NCI-H510A (cell line): ENCODE measurements around the gene TAAR9.
A peak's percentile ranks its signal among the peaks of the same experiment; 100 is the strongest.
"Not testable (repeated sequence)": the region's sequence is repeated elsewhere in the genome, so short reads cannot be mapped to it uniquely, and the experiment has no call there.

Source experiments
- DNase-seq: peaks from one replicate; lab custom pipeline; 2025; lab: John Stamatoyannopoulos, UW

Gene TAAR9

DNA sequence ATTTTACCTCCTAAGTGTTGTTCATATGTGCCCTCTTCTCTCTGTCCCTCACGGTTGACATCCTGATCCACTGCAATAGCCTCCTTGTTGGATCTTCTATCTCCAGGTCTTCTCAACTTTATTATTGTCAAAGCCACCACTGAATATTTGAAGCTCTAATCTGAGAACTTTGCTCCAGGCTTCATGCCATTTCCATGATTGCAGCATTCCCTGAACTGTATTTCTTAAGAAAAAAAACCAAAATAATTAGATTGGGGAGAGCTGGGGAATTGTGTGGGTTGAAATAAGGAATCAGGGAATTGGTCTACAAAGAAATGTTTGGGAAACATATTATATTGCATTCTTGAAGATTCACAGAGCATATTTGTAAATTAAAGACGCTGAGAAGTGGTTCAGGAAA lies 22.7 kb upstream of the TAAR9 start:
- DNase-seq, result no peak

DNA sequence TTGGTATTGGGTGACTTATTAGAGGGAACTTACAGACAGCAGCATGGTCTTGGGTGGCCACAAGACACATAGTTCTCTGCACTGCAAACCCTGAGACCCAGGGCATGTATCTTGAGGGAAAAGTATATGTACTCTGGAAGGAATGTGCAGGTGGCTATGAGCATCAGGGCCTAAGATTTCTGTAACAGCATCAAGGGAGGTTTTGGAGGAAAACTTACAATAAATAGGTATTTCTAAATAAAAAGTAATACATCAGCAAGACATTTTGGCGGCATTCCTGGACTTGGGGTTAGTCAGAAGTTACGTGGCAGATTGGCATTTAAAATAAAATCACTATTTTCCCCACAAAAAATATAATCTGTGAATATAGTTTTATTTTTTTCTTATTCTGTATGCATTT lies 17.1 kb upstream of the TAAR9 start:
- DNase-seq, result no peak

DNA sequence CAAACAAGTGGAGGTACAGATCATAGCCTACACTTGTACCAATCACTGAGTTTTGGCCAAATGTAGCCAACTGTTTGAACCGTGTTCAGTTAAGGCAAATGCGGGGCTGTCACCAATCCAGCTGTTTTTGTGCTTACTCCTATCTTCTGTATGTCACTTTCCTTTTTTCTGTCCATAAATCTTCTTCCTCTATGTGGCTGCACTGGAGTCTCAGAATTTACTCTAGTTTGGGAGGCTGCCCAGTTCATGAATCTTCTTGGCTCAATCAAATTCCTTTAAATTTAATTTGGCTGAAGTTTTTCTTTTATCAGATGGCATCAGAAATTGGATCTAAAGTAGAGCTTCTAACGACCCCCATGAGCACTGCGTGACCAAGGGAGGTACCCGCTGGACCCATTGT lies 13.4 kb upstream of the TAAR9 start:
- no peak for DNase-seq

DNA sequence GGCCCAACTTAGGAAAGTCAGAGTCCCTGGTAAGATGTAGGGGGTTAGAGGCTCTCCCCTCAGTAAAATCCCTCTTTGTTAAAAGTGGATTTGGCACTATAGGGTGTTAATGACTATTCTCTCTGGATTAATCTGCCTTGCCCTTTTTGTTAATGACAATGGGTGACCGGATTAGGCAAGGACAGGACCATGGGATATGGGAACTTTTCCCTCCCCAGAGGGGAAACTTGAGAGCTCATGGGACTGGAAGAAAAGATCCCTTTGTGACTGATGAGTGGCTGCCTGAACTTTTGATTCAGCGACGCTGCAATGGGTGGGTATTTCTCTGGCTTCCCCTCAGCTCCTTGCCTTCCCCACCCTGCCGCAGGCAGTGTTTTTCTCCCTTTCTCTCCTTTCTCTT lies 12.2 kb upstream of the TAAR9 start:
- no peak for DNase-seq

DNA sequence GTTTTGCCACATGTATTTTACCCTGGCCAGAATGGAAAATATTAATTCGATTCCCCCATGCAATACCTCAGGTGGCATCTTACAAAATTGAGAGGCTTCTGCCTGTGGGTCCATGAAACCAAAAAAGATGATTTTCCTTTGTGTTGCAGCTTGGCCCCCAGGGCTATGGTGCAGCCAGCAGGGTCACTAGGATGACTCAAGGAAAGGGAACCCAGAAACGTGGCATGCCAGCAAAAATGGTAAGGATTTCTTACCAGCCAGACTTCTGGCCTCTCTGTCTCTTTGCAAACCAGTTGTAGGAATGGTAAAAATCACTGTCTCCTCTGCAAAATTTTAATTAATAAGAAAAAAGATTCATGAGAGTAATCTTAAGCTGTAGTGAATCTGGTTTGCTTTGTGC lies 11.6 kb upstream of the TAAR9 start:
- no peak for DNase-seq

DNA sequence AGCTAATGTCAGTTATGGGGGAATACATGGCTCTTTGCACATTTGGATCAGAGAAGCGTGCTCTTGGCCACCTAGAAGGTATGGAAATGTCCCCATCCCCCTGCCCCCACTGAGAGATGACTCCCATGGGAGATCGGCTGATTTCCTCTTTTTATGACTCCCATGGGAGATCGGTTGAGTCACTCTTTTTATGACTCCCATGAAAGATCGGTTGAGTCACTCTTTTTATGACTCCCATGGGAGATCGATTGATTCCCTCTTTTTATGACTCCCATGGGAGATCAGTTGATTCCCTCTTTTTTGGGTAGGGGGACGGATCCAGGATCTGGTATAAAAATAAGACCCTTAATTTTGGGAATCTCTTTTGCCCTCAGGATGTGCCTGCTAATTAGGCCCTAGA lies 10.3 kb upstream of the TAAR9 start:
- no peak for DNase-seq

DNA sequence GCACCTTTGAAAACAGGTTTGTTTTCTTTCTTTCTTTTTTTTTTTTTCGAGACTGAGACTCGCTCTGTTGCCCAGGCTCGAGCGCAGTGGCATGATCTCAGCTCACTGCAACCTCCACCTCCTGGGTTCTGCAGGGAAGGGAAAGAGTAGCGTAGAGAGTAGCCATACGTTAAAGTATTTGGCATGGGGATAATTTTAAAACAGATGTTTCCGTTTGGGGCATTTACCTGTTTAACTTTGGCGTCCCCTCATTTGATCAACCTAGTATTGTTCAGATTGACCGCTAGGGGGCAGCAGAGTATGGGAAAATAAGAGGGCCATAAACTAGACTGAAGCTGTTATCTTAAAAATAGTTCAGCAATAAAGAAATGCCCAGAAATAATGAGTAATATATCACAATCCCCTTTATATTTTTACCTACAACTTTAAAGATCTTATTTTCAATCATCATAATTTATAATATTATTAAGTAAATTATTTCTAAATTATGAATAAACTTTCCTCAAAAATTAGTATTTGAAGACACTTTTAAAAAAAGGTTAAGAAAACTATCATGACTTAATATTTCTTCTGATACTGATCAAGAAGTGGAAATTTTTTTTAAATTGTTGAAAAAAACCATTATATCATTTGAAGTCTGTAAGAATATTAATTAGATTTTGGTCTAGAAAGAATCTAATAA lies 7.6 kb upstream of the TAAR9 start:
- peak; percentile 2 for DNase-seq

DNA sequence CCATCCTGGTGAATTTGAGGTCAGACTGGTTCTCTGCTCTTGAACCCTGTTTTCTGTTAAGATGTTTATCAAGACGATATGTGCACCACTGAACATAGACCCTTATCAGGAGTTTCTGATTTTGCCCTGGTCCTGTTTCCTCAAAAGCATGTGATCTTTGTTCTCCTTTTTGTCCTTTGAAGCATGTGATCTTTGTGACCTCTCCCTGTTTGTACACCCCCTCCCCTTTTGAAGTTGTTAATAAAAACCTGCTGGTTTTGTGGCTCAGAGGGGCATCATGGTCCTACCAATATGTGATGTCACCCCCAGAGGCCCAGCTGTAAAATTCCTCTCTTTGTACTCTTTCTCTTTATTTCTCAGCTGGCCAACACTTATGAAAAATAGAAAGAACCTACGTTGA lies 3.5 kb upstream of the TAAR9 start:
- not testable (repeated sequence) for DNase-seq

DNA sequence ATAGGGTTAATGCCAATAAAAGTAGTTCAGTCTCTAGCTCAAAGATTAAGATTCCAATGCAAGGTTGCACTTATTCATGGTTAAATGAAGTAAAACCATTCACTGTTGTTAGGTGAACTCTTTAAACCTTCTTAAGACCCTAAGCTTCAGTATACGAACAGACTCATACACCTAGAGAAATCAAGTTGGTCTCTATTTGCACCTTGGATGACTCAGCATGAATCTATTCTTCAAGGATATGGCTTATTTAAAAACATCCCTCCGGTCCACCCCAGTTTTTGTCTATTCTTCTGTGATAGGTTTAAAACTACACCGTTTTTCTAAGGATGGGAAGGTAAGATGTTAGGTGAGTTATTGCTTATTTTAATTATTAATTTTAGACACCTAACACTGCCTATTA lies 932 bp upstream of the TAAR9 start:
- no peak for DNase-seq

DNA sequence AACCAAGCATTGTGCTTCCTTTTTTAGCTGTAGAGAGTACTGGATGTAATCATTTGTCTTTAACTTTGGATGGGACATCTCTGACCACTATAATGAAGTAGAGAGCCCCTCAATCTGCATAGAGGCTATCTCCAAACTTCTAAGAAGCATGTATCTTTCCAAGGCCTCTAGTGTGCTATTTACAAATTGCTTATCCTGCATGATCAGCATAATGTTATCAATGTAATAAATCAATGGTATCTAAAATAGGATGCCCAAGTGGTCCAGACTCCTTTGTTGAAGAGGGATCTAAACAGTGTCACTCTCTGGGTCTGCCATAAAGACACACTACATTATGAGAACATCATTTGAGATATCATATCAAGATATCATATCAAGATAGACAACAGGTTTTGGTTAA lies 6.7 kb downstream of the TAAR9 start:
- DNase-seq, result no peak

DNA sequence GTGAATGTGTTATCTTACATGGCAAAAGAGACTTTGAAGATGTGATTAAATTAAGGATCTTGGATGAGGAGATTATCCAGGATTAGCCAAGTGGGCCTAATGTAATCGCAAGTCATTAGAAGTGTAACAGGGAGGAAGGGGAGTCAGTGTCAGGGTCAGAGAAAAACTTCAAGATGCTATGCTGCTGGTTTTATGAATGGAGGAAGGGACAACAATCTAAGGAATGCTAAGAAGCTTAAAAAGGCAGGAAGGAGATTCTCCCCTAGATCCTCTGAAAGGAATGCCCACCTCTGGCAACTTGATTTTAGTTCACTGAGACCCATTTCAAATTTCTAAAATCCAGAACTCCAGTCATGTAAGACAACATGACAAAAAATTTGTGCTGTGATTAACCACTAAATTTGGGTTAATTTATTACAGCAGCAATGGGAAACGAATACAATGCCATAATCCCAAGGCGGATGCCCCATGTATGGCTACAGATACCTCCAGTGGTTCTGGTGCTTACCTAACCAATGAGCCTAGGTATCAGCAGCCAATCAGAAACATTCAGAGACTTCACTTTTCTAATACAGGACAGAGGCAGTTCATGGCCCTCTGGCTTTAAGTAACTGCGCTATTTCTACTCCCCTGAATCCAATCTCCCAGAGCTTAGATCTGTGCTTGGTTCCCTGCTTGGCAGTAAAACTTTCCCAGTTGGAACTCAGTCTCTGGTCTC lies 10.8 kb downstream of the TAAR9 start:
- DNase-seq, result no peak

DNA sequence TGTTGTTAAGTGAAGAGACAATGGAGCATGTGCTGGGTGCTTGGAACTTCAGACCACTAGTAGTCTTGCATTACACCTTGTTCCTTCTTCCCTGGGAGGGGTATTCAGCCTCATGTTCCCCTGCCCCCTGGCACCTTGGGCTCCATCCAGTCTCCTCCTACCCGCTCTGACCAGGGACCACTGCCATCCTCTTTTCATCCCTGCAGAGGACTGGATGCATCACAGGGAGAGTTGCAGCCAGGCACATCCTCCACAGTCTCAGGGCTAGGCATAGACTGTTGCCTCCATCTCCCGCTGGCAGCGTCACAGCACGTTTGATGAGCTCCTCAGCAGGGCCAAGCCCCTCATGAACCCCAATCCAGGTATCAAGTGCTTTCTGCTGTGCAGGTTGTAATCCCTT lies 13.1 kb downstream of the TAAR9 start:
- no peak for DNase-seq

DNA sequence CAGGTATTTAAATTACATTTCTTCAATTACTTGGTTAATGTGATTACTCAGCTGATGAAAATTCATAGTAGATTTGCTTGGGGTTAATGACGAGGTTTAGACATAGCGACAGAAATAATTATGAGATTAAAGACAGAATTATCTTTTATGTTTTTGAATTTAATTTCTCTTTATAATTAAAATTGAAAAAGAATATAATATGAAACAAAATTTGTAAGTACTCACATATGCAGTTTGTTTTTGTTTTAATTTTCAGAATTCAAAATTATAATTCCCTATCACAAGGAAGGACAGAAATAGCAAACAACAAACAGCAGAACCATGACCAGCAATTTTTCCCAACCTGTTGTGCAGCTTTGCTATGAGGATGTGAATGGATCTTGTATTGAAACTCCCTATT lies 14.3 kb downstream of the TAAR9 start, which contains the start of gene TAAR8:
TAAR8 (plus strand) TSS at position 301 of the 400 bp plus-strand sequence; CDS start at position 322, 21 bp downstream.
- no peak for DNase-seq

DNA sequence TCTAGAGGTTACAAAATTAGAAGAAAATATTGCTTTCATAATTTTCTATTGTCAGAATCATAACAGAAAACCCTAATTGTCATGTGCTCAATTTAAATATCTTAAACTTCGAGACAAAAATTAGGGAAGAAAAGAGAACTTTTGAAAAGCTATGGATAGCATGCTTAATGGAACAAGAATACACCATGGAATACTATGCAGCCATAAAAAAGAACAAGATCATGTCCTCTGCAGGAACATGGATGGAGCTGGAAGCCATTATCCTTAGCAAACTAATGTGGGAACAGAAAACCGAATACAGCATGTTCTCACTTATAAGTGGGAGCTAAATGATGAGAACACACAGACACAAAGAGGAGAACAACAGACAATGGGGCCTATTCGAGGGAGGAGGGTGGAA lies 22.0 kb downstream of the TAAR9 start:
- DNase-seq, result not testable (repeated sequence)

DNA sequence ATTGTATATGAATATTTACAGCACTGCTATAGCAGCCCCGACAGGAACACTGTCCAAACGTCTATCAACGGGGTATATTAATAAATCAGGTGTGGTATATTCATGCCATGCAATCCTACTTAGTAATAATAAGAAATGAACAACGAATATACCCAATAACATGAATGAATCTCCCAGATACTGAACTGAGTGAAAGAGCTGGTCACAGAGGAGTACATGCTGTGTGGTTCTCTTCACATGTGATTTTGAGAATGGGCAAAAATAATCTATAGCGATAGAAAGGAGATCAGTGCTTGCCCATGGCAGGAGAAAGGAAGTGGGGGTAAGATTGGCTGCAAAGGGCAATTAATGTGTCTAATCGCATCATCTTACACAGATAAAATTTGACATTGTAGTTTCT lies 28.3 kb downstream of the TAAR9 start:
- no peak for DNase-seq

DNA sequence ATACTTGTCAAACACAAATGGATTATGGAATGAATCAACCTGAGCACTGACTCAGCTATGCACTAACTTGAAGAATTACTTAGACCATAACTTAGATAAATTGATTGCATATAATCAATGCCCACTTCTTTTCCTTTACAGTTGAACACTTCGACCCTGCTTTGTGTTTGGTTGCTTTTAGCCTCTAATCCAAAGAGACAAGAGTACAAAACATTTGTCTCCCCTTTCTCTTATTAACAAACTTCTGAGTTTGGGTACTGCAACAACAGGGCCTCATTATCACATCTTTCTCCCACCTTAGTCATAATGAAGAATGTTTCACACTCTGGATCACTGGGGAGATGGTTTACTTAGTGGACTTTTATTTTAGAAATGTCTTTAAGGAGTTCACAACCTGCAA lies 29.5 kb downstream of the TAAR9 start:
- no peak for DNase-seq

DNA sequence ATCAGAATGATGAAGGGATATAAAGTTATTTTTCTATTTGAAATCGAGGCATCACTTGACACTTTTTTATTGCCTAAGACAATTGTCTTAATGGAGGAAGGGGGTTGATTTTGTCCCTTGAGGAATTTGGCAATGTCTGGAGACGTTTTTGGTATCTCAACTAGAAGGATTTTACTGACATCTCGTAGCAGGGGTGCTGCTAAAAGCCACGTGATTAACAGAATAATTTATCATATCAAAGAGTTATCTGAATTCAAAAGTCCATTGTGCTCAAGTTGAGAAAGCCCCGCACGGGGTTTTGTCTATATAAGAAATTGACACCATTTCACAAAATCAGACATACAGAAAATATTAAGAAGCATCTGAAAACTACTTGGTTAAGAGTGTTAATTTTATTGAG lies 30.5 kb downstream of the TAAR9 start:
- DNase-seq, result no peak

DNA sequence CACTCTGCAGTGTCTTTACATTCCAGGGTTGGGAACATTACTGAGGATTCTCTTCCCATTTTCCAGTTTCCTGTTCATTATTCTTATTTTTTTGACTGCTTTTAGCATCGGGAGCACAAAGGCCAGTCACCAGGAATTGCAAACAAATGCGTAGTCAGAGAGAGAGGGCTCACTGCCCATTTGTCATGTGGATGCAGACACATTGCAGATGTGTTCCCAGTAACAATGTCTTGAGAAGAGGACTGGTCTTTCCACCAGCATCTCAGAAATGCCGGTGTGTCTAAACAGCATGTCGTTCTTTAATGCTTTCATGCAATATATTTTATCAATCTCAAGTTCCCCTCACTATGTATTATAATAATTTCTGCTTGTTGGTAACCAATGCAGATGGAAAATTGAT lies 31.1 kb downstream of the TAAR9 start:
- DNase-seq, result no peak

DNA sequence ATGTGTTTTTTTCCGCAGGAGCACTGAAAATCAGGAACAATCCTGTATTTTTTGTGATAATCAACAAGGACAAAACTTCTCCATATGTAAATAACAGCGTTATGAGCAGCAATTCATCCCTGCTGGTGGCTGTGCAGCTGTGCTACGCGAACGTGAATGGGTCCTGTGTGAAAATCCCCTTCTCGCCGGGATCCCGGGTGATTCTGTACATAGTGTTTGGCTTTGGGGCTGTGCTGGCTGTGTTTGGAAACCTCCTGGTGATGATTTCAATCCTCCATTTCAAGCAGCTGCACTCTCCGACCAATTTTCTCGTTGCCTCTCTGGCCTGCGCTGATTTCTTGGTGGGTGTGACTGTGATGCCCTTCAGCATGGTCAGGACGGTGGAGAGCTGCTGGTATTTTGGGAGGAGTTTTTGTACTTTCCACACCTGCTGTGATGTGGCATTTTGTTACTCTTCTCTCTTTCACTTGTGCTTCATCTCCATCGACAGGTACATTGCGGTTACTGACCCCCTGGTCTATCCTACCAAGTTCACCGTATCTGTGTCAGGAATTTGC lies 32.2 kb downstream of the TAAR9 start, which contains the start of gene TAAR6:
TAAR6 (plus strand) TSS at position 102 of the 557 bp plus-strand sequence; CDS start at position 102, 0 bp downstream.
- DNase-seq, result no peak

DNA sequence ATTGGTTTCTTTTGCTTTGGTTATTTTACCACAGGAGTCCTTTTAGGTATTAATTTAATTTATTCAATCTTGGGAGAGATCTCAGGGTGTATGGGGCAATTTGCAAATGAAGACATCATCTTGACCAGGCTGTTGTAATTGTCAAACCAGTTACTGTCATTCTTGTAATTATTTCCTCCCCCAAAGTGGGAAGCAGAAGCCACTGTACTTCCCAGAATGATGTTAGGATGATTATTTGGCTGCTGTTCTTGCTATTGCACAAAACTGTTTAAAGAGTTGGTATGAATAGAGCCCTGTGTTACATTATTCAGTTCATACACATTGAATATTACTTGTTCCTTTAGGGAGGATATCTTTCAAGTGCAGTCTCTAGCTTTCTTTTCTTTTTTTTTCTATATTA lies 33.7 kb downstream of the TAAR9 start:
- no peak for DNase-seq

DNA sequence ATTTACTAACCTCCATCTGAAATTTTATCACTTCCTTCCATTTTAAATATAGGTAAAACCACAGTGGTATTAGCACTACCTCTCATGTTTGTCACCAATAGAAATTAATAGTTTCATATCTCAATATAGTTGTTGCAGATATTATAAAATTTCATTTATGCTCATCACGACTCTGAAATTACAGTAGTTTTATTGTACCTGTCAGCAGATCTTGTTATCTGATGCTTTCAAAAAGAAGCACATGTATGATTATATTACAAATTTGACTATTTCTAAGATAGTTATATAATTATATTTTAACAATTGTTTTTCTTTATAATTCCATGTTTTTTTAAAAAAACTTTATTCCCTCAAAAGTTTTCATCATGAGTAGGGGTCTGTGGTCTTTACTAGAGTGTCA lies 46.6 kb downstream of the TAAR9 start:
- no peak for DNase-seq

DNA sequence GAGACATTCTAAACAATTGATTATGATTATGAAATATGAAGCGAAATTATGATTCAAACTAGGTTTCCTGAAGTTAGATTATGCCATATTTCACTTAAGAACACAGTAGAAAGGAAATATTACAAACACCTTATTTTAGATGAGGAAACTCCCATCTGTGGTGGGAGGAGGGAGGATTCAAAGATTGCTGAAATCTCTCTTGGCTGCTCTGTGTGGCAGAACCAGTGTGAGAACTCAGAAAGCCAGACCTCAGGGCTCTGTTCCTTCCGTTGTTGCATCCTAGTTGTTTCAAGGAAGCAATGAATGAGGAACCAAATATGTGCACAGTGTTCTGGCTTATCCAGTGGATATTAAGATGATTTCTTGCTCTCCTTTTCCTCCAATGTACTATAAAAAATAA lies 49.3 kb downstream of the TAAR9 start:
- DNase-seq, result no peak
